ENCODE data around the gene CADM4. TPM values are rescaled to one million over a fixed set of nuclear protein-coding genes. Genes with fewer than 3 reads are reported as not detected.
"Not testable (repeated sequence)": the region's sequence is repeated elsewhere in the genome, so short reads cannot be mapped to it uniquely, and the experiment has no call there.

The CADM4 gene
- total and polyA plus RNA-seq, 8 donors, result 5.9 to 11.3 (median 8.7) TPM

GRCh38 chr19:43683905-43684304 is 44.3 kb upstream of the CADM4 start:
- Histone ChIP-seq H3K27me3 (no peaks in the 10 kb centered on the region), H3K9me3 (no peaks in the 10 kb centered on the region), H3K27ac (no peak overlapping the region), H3K4me1 (no peaks in the 10 kb centered on the region), H3K36me3 (no peaks in the 10 kb centered on the region), H3K4me3 (no peak overlapping the region)
- FAIRE-seq (no peak), ATAC-seq (no peak), DNase-seq (no peak)
- intact Hi-C loops (cut with DNase I), result no loop called here
- 72 to 75% methylated on average over 2 of the region's 2 CpGs for WGBS, 2 donors
- no peak for TF ChIP-seq CTCF (IDR thresholded peaks at IDR 0.05)

DNA sequence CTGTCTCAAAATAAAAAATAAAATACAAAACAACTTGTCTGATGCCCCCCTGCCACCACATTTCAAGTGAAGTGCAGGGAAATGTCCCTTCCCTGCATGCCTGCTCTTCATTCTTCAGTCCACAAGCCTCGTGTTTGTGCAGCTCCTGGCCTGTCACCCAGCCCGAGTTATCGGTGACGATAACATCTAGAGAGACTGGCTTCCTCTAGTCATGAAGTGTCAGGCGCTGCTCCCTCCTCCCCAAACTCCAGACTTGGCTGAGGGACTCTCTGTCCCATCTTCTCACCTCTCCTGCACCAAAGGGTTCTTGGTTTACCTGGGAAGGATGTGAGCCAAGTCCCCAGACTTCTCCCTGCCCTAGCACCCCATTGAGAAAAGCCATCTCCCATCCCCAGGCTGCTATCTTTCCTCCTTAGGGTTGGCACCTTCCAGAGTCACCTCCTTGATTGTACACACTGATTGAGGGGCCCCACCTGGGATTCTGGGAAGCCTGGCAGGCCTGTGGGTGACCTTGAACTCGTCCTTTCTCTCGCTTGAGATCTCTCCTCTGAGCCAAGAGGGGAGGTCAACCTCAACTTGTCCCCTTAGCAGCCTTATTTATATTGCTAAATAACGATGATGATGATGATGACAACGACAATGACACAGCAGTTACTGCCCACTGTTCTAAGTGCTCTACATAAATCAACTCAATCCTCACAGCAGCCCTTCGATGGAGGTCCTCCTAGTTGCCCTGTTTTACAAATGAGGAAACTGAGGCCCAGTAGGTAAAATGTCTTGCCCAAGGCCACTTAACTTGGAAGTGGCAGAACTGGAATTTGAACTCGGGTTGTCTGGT is 43.4 kb upstream of the CADM4 start:
- ATAC-seq (no peak), FAIRE-seq (no peak), DNase-seq (no peak)
- intact Hi-C loops (cut with DNase I), result no loop called here
- no peaks in the 10 kb centered on the region for H3K36me3 ChIP-seq
- 40 to 52% methylated on average over 11 of the region's 11 CpGs for WGBS, 2 donors
- no peaks in the 10 kb centered on the region for H3K27me3 ChIP-seq
- H3K9me3 ChIP-seq, result no peaks in the 10 kb centered on the region
- H3K27ac ChIP-seq, result no peak overlapping the region
- no peak for TF ChIP-seq CTCF (IDR thresholded peaks at IDR 0.05)
- no peak overlapping the region for H3K4me3 ChIP-seq
- H3K4me1 ChIP-seq, result no peaks in the 10 kb centered on the region

- 64 to 79% methylated on average over 5 of the region's 5 CpGs for WGBS, 2 donors
- H3K4me1 ChIP-seq; H3K4me3 ChIP-seq; intact Hi-C loops (cut with DNase I); H3K27ac ChIP-seq; ATAC-seq; H3K36me3 ChIP-seq; FAIRE-seq; H3K9me3 ChIP-seq; DNase-seq; H3K27me3 ChIP-seq: not testable (repeated sequence)
Measured at GRCh38 chr19:43682269-43682668, 42.6 kb upstream of the CADM4 start.

DNA sequence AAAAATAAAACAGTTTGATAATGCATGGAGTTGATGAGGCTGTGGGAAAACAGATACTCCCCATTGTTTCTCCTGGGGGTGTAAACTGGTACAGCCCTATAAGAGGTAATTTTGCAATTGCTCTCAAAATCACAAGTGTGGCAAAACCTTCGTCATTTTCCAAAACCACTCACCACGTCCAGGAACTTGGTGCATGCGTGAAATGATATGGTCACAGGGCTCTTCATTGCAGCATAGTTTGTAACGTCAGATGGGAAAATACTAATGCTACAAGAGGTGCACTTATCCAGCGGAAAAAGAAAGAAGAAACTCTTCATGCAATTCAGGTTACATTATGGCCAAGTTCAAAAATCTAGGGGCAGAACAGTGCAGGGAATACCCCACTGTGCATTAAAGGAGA is 42.2 kb upstream of the CADM4 start:
- Histone ChIP-seq H3K4me1 (no peaks in the 10 kb centered on the region), H3K36me3 (no peaks in the 10 kb centered on the region), H3K9me3 (no peaks in the 10 kb centered on the region), H3K27me3 (no peaks in the 10 kb centered on the region), H3K27ac (no peak overlapping the region), H3K4me3 (no peak overlapping the region)
- no peak for TF ChIP-seq CTCF (IDR thresholded peaks at IDR 0.05)
- ATAC-seq, result no peak
- intact Hi-C loops (cut with DNase I), result no loop called here
- FAIRE-seq, result no peak
- DNase-seq, result no peak
- 59 to 71% methylated on average over 5 of the region's 5 CpGs for WGBS, 2 donors

- no peak overlapping the region for H3K27ac ChIP-seq
- intact Hi-C loops (cut with DNase I), result no loop called here
- no peaks in the 10 kb centered on the region for H3K27me3 ChIP-seq
- TF ChIP-seq CTCF (IDR thresholded peaks at IDR 0.05), result no peak
- H3K4me1 ChIP-seq, result peaks cover 0 to 2% (median 0%) of the 10 kb centered on the region in 3 donors
- 89 to 91% methylated on average over 11 of the region's 11 CpGs for WGBS, 2 donors
- H3K9me3 ChIP-seq, result no peaks in the 10 kb centered on the region
- no peak for FAIRE-seq
- no peaks in the 10 kb centered on the region for H3K36me3 ChIP-seq
- no peak for ATAC-seq
- H3K4me3 ChIP-seq, result no peak overlapping the region
- DNase-seq, result no peak
Measured at GRCh38 chr19:43678512-43679261, 39.0 kb upstream of the CADM4 start.
